Esophagus squamous epithelium (tissue), 5 donors: Measurements from ENCODE around the gene CTSH. TPM values are rescaled to one million over a fixed set of nuclear protein-coding genes. Genes with fewer than 3 reads are reported as not detected.
"Not testable (repeated sequence)": the region's sequence is repeated elsewhere in the genome, so short reads cannot be mapped to it uniquely, and the experiment has no call there.

Source experiments
- DNase-seq: peaks from one replicate; lab custom pipeline; 2025; lab: John Stamatoyannopoulos, UW
- H3K27ac ChIP-seq, 4 donors: fragments of 200-600 bp; sonication (generic); one replicate each; pipeline ENCODE4 v1.5.1; 2016 to 2019; ENCODE audit warnings: mild to moderate bottlenecking in 1 of 4
- H3K27me3 ChIP-seq, 4 donors: fragments of 200-600 bp; sonication (generic); 1 replicate in 3 of 4; 2 replicates in 1 of 4; pipeline versions ENCODE4 v1.5.1 to v1.6.0; 2017 to 2021; ENCODE audit warnings: antibody characterized with exemption in 1 of 4
- H3K36me3 ChIP-seq, 3 donors: fragments of 200-600 bp; sonication (generic); one replicate each; pipeline ENCODE4 v1.5.1; 2016 to 2019
- H3K4me1 ChIP-seq, 3 donors: fragments of 200-600 bp; sonication (generic); one replicate each; pipeline ENCODE4 v1.5.1; 2017 to 2019
- H3K4me3 ChIP-seq, 4 donors: fragments of 200-600 bp; sonication (generic); 1 replicate in 3 of 4; 2 replicates in 1 of 4; pipeline ENCODE4 v1.5.1; 2016 to 2019; ENCODE audit warnings: mild to moderate bottlenecking in 2 of 4, moderate library complexity in 1 of 4
- H3K9me3 ChIP-seq, 3 donors: fragments of 200-600 bp; sonication (generic); one replicate each; pipeline ENCODE4 v1.5.1; 2016 to 2019
- CTCF ChIP-seq, 6 experiments: fragments of 450-650 bp in 4 of 6; fragments of 200-600 bp in 2 of 6; sonication (generic) in 2 of 6; IDR thresholded peaks; one replicate each; pipeline ENCODE4 v1.5.1; 2016 to 2019; ENCODE audit warnings: antibody characterized with exemption in 6 of 6, mild to moderate bottlenecking in 4 of 6, moderate library complexity in 4 of 6
- POLR2A ChIP-seq, 4 donors: fragments of 450-650 bp; IDR thresholded peaks; one replicate each; pipeline ENCODE4 v1.6.1; 2017; ENCODE audit warnings: antibody characterized with exemption in 4 of 4, mild to moderate bottlenecking in 4 of 4, moderate library complexity in 3 of 4
- WGBS, 2 donors: methylation state at CpG; one replicate each; pipeline ENCODE4 v1.1.5; 2018; 5-methylcytosine and 5-hydroxymethylcytosine counted together
- intact Hi-C: fragments of 100-400 bp; cut with DNase I; formaldehyde crosslinking; loops from one replicate; pipeline ENCODE4 v1.15.0; 2022
- small RNA-seq, 4 donors: library from RNA; depleted of rRNA; stranded (forward); fragments of <200 nt; gene quantifications; one replicate each; pipeline ENCODE3, GENCODE V24; 2016
- total RNA-seq, 4 donors: library from RNA; depleted of rRNA; stranded (reverse); fragments of >200 nt; gene quantifications; one replicate each; pipeline ENCODE4 v1.1.0, GENCODE V29; 2016
- donor health status: DM: yes; HTN: yes; CAD: no.

CTSH gene
- total RNA-seq, 4 donors from 2014 or later = 19.7 to 115 (median 69.6) TPM

- TF ChIP-seq CTCF (IDR thresholded peaks at IDR 0.05) = peak in 1 of 6 experiments; percentile 15
- peak in 2 of 4 donors; percentile 82 to 83 for TF ChIP-seq POLR2A (IDR thresholded peaks at IDR 0.05)
- Histone ChIP-seq H3K27ac (peak overlapping the region; percentile 97 to 100 (median 99)), H3K9me3 (no peaks in the 10 kb centered on the region), H3K36me3 (no peaks in the 10 kb centered on the region), H3K27me3 (no peaks in the 10 kb centered on the region), H3K4me3 (peak overlapping the region; percentile 77 to 99 (median 90)), H3K4me1 (peaks cover 11 to 51% (median 36%) of the 10 kb centered on the region in 3 donors)
- peak; percentile 48 for DNase-seq
- WGBS, 2 donors = 0 to 1% methylated on average over 44 to 55 of the region's 75 CpGs
- intact Hi-C loops = no loop called here
These were observed 71.7 kb downstream of the CTSH start for GRCh38 chr15:78872972-78873792.

- WGBS, 2 donors = 33 to 40% methylated on average over 10 to 14 of the region's 52 CpGs
- TF ChIP-seq CTCF (IDR thresholded peaks at IDR 0.05) (no peak), POLR2A (IDR thresholded peaks at IDR 0.05) (peak in 1 of 4 donors; percentile 63)
- DNase-seq = peak; percentile 67
- Histone ChIP-seq H3K9me3 (no peaks in the 10 kb centered on the region), H3K4me3 (peak within 1 kb of the TSS; percentile 77 to 99 (median 90)), H3K27ac (peak within 1 kb of the TSS; percentile 97 to 100 (median 99)), H3K4me1 (peaks cover 10 to 42% (median 30%) of the 10 kb centered on the region in 3 donors), H3K36me3 (no peaks in the 10 kb centered on the region), H3K27me3 (no peaks in the 10 kb centered on the region)
- intact Hi-C loops = no loop called here
These were observed 72.5 kb downstream of the CTSH start, which contains the start of gene MORF4L1 for GRCh38 chr15:78872155-78872971. Gene MORF4L1 (plus strand): TSS chr15:78872890. CDS start chr15:78873018, 128 bp downstream.

GRCh38 chr15:78871483-78872127 lies 73.2 kb downstream of the CTSH start:
- intact Hi-C loops, H3K9me3 ChIP-seq, DNase-seq, H3K27me3 ChIP-seq, H3K36me3 ChIP-seq: not testable (repeated sequence)
- Histone ChIP-seq H3K4me1 (peaks cover 10 to 35% (median 23%) of the 10 kb centered on the region in 3 donors), H3K4me3 (peak overlapping the region in 1 of 4 donors; percentile 99), H3K27ac (peak overlapping the region in 1 of 4 donors; percentile 100)
- WGBS, 2 donors = 80 to 85% methylated on average over 17 to 22 of the region's 24 CpGs

Small RNA genes within 50 kb of the gene (small RNA-seq; reads per million reads assigned to genes)
- 0 reads per million in 4 donors for gene RNU6-415P

Other genes starting within 250 kb of the CTSH start
- under 1 TPM; 0.42 to 0.76 (median 0.56) TPM for gene ADAMTS7, start 133.6 kb downstream of the CTSH start, total RNA-seq
- 100 to 1,000 TPM in 3 of 4 donors, 10 to 100 TPM in 1; 83.6 to 293 (median 156) TPM for gene MORF4L1, start 72.2 kb downstream of the CTSH start, total RNA-seq
- under 1 TPM in 1 of 4 donors, not detected in 3; 0.23 TPM for gene RASGRF1, start 145.7 kb upstream of the CTSH start, total RNA-seq